H9 (cell line): ENCODE measurements around the gene FHOD3. TPM values are rescaled to one million over a fixed set of nuclear protein-coding genes. Genes with fewer than 3 reads are reported as not detected.

Source experiments
- DNase-seq: peaks from one replicate; pipeline ENCODE4 v3.0.0-alpha.2; 2017
- H2AFZ ChIP-seq: one replicate; pipeline ENCODE4 v1.6.1; 2013; ENCODE audit warnings: mild to moderate bottlenecking, low read length, control low read depth, moderate library complexity
- H2AK5ac ChIP-seq: 2 replicates; pipeline ENCODE4 v1.6.1; 2013; ENCODE audit warnings: low read length, control low read depth, mixed read lengths; ENCODE audit not compliant: insufficient read length
- H2BK120ac ChIP-seq: one replicate; pipeline ENCODE4 v1.6.1; 2013; ENCODE audit warnings: low read depth, mild to moderate bottlenecking, low read length, control low read depth, inconsistent platforms; ENCODE audit not compliant: poor library complexity, severe bottlenecking
- H2BK12ac ChIP-seq: 2 replicates; pipeline ENCODE4 v1.6.1; 2013; ENCODE audit warnings: low read length, control low read depth, mixed read lengths, low read depth; ENCODE audit not compliant: insufficient read length
- H2BK15ac ChIP-seq: 2 replicates; pipeline ENCODE4 v1.6.1; 2013; ENCODE audit warnings: low read depth, low read length, control low read depth
- H2BK20ac ChIP-seq: one replicate; pipeline ENCODE4 v1.6.1; 2013; ENCODE audit warnings: low read depth, mild to moderate bottlenecking, low read length, control low read depth, inconsistent platforms; ENCODE audit not compliant: poor library complexity, severe bottlenecking
- H2BK5ac ChIP-seq: 2 replicates; pipeline ENCODE4 v1.6.1; 2013; ENCODE audit warnings: low read length, control low read depth, mixed read lengths; ENCODE audit not compliant: insufficient read length
- H3K14ac ChIP-seq: 2 replicates; pipeline ENCODE4 v1.6.1; 2013; ENCODE audit warnings: low read length, control low read depth; ENCODE audit not compliant: insufficient read depth
- H3K18ac ChIP-seq: 2 replicates; pipeline ENCODE4 v1.6.1; 2013; ENCODE audit warnings: low read depth, mild to moderate bottlenecking, mixed read lengths, low read length, control low read depth; ENCODE audit not compliant: insufficient read length
- H3K23ac ChIP-seq: 2 replicates; pipeline ENCODE4 v1.6.1; 2013; ENCODE audit warnings: low read length, control low read depth, mixed read lengths, low read depth; ENCODE audit not compliant: insufficient read length
- H3K23me2 ChIP-seq: 2 replicates; pipeline ENCODE4 v1.6.1; 2013; ENCODE audit warnings: low read depth, mild to moderate bottlenecking, mixed read lengths, low read length, control low read depth; ENCODE audit not compliant: insufficient read length, poor library complexity, severe bottlenecking
- H3K27ac ChIP-seq: 2 replicates; pipeline ENCODE4 v1.5.1; 2013; ENCODE audit warnings: low read length, control low read depth, mixed read lengths, low read depth; ENCODE audit not compliant: insufficient read length
- H3K27me3 ChIP-seq: 2 replicates; pipeline ENCODE4 v1.6.1; 2013; ENCODE audit warnings: low read length, control low read depth, inconsistent platforms; ENCODE audit not compliant: insufficient read depth
- H3K4ac ChIP-seq: 2 replicates; pipeline ENCODE4 v1.6.1; 2013; ENCODE audit warnings: low read depth, mild to moderate bottlenecking, control low read depth, inconsistent platforms, low read length, moderate library complexity
- H3K4me1 ChIP-seq: 2 replicates; pipeline ENCODE4 v1.6.1; 2013; ENCODE audit warnings: low read length, control low read depth, inconsistent platforms; ENCODE audit not compliant: insufficient read depth
- H3K4me2 ChIP-seq: 2 replicates; pipeline ENCODE4 v1.6.1; 2013; ENCODE audit warnings: low read length, control low read depth, mixed read lengths; ENCODE audit not compliant: insufficient read length, insufficient read depth
- H3K56ac ChIP-seq: 2 replicates; pipeline ENCODE4 v1.6.1; 2013; ENCODE audit warnings: low read depth, mild to moderate bottlenecking, mixed read lengths, low read length, control low read depth; ENCODE audit not compliant: insufficient read length
- H3K79me1 ChIP-seq: 2 replicates; pipeline ENCODE4 v1.6.1; 2013; ENCODE audit warnings: low read depth, mild to moderate bottlenecking, moderate library complexity, low read length, control low read depth, inconsistent platforms; ENCODE audit not compliant: insufficient read depth, poor library complexity, severe bottlenecking
- H3K79me2 ChIP-seq: 2 replicates; pipeline ENCODE4 v1.6.1; 2013; ENCODE audit warnings: low read length, control low read depth, inconsistent platforms; ENCODE audit not compliant: insufficient read depth
- H3K9ac ChIP-seq: 2 replicates; pipeline ENCODE4 v1.6.1; 2013; ENCODE audit warnings: low read length, control low read depth, mixed read lengths; ENCODE audit not compliant: insufficient read length; ENCODE audit errors: extremely low read depth
- H3K9me3 ChIP-seq: one replicate; pipeline ENCODE4 v1.6.1; 2013; ENCODE audit warnings: low read depth, low read length, inconsistent platforms; ENCODE audit not compliant: control insufficient read depth
- H3T11ph ChIP-seq: one replicate; pipeline ENCODE4 v1.6.1; 2013; ENCODE audit warnings: mild to moderate bottlenecking, low read length, control low read depth, inconsistent platforms
- H4K20me1 ChIP-seq: one replicate; pipeline ENCODE4 v1.6.1; 2013; ENCODE audit not compliant: control insufficient read depth, insufficient read length, insufficient read depth
- H4K5ac ChIP-seq: 2 replicates; pipeline ENCODE4 v1.6.1; 2013; ENCODE audit warnings: low read depth, mild to moderate bottlenecking, mixed read lengths, low read length, control low read depth; ENCODE audit not compliant: insufficient read length
- H4K8ac ChIP-seq: replicated peaks from 2 replicates; pipeline ENCODE4 v1.6.1; 2013; ENCODE audit warnings: low read length, control low read depth, mixed read lengths, low read depth; ENCODE audit not compliant: insufficient read length
- H4K91ac ChIP-seq: 2 replicates; pipeline ENCODE4 v1.6.1; 2013; ENCODE audit warnings: low read depth, mild to moderate bottlenecking, moderate library complexity, mixed read lengths, low read length, control low read depth; ENCODE audit not compliant: insufficient read length
- H3K27ac Mint-ChIP-seq, 3 experiments: 2 replicates in 2 of 3; 3 replicates in 1 of 3; pipeline ENCODE4 v1.8.0; 2020 to 2021; ENCODE audit warnings: mixed read lengths in 3 of 3, mild to moderate bottlenecking in 1 of 3, moderate library complexity in 1 of 3
- H3K27me3 Mint-ChIP-seq: 2 replicates; pipeline ENCODE4 v1.8.0; 2021; ENCODE audit warnings: low read depth, mild to moderate bottlenecking, moderate library complexity, mixed read lengths
- H3K36me3 Mint-ChIP-seq, 3 experiments: 2 replicates in 2 of 3; 3 replicates in 1 of 3; pipeline ENCODE4 v1.8.0; 2020 to 2021; ENCODE audit warnings: low read depth in 3 of 3, mixed read lengths in 3 of 3; ENCODE audit not compliant: insufficient read depth in 1 of 3
- H3K4me1 Mint-ChIP-seq, 2 experiments: 2 replicates each; pipeline ENCODE4 v1.8.0; 2020; ENCODE audit warnings: mixed read lengths in 2 of 2
- H3K4me3 Mint-ChIP-seq, 2 experiments: 2 replicates in 1 of 2; 3 replicates in 1 of 2; pipeline ENCODE4 v1.8.0; 2020 to 2021; ENCODE audit warnings: mild to moderate bottlenecking in 2 of 2, mixed read lengths in 2 of 2, moderate library complexity in 1 of 2
- H3K9me3 Mint-ChIP-seq, 2 experiments: 2 replicates in 1 of 2; 3 replicates in 1 of 2; pipeline ENCODE4 v1.8.0; 2020; ENCODE audit warnings: mild to moderate bottlenecking in 2 of 2, mixed read lengths in 2 of 2, moderate library complexity in 1 of 2
- WGBS: extraction: QIAGEN DNeasy Blood & Tissue Kit; methylation state at CpG from one replicate; pipeline ENCODE4 v1.1.7; 2013; ENCODE audit warnings: missing lambda C conversion rate, low lambda C conversion rate, mixed read lengths; ENCODE audit not compliant: insufficient read length; ENCODE audit errors: extremely low coverage; 5-methylcytosine and 5-hydroxymethylcytosine counted together
- total RNA-seq: library from RNA; stranded (reverse); gene quantifications from 2 replicates; pipeline ENCODE4 v1.2.1, GENCODE V29; 2021
- TF ChIP-seq, protein P1 (sequence below): fragments of 200-600 bp; sonication (generic); conservative IDR thresholded peaks from 3 replicates; pipeline ENCODE4 v1.8.0; 2021; ENCODE audit warnings: antibody characterized with exemption, mild to moderate bottlenecking

FHOD3 gene
- total RNA-seq, 1 experiment from 2014 or later, result 8.0 TPM

DNA sequence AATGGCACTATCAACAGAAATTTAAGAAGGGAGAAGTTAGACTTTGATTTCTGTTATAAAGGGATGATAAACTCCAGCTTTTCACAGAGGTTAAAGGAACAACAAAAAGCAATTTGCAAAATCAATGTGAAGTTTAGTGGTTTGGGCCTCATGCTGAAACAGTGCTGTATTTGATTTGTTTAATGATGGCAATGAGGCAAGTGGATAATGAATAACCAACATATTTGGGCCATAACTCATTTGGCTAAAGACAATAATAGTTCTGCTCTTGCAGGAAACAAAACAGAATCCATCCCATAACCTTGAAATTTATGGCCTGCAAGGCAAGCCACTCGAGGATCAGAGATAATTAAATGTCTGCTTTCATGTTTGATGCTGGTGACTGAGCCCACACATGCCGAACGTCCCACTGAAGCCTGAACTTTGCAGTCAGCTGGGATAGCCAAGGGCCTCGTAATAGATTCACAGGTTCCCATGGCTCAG is 474.8 kb downstream of the FHOD3 start:
- no peaks in the 10 kb centered on the region; a peak in 1 of 7 replicates for H3K36me3 Mint-ChIP-seq
- H3K4me3 Mint-ChIP-seq, result no peak overlapping the region
- no peaks in the 10 kb centered on the region for H3K9me3 Mint-ChIP-seq

More for the DNA sequence above, 474.8 kb downstream of the FHOD3 start:
- H3K27ac ChIP-seq, result no peak overlapping the region
- H3K27me3 ChIP-seq, result no peaks in the 10 kb centered on the region
- H3K9me3 ChIP-seq, result no peaks in the 10 kb centered on the region
- H4K20me1 ChIP-seq, result no peaks in the 10 kb centered on the region
- no peak overlapping the region for H3K9ac ChIP-seq
- H4K5ac ChIP-seq, result no peak overlapping the region
- no peaks in the 10 kb centered on the region for H3K79me1 ChIP-seq
- H3K4ac ChIP-seq, result no peak overlapping the region
- H3K56ac ChIP-seq, result no peak overlapping the region
- no peak overlapping the region for H2BK12ac ChIP-seq
- H2BK20ac ChIP-seq, result no peak overlapping the region
- no peak overlapping the region for H4K8ac ChIP-seq
- no peak overlapping the region for H4K91ac ChIP-seq
- no peak overlapping the region for H2BK120ac ChIP-seq
- Mint-ChIP-seq H3K4me1 (peaks cover 10 to 11% of the 10 kb centered on the region in 2 experiments), H3K27me3 (peaks cover 1% of the 10 kb centered on the region), H3K27ac (no peak overlapping the region)
- no peaks in the 10 kb centered on the region for H3K23me2 ChIP-seq
- no peak overlapping the region for H2BK15ac ChIP-seq
- H3K79me2 ChIP-seq, result no peaks in the 10 kb centered on the region
- no peak overlapping the region for H3K23ac ChIP-seq
- WGBS, result no CpG with 5 or more reads among the region's 4 CpGs
- DNase-seq, result no peak
- H3K14ac ChIP-seq, result no peak overlapping the region
- H2BK5ac ChIP-seq, result no peak overlapping the region
- TF ChIP-seq, protein P1, sequence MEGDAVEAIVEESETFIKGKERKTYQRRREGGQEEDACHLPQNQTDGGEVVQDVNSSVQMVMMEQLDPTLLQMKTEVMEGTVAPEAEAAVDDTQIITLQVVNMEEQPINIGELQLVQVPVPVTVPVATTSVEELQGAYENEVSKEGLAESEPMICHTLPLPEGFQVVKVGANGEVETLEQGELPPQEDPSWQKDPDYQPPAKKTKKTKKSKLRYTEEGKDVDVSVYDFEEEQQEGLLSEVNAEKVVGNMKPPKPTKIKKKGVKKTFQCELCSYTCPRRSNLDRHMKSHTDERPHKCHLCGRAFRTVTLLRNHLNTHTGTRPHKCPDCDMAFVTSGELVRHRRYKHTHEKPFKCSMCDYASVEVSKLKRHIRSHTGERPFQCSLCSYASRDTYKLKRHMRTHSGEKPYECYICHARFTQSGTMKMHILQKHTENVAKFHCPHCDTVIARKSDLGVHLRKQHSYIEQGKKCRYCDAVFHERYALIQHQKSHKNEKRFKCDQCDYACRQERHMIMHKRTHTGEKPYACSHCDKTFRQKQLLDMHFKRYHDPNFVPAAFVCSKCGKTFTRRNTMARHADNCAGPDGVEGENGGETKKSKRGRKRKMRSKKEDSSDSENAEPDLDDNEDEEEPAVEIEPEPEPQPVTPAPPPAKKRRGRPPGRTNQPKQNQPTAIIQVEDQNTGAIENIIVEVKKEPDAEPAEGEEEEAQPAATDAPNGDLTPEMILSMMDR, result no peak
- no peak overlapping the region for H3T11ph ChIP-seq
- no peak overlapping the region for H3K4me2 ChIP-seq
- H3K4me1 ChIP-seq, result peaks cover 2% of the 10 kb centered on the region; the same call in 1 of the 2 replicates
- H3K18ac ChIP-seq, result no peak overlapping the region
- H2AK5ac ChIP-seq, result no peak overlapping the region
- no peak overlapping the region for H2AFZ ChIP-seq
